ENCODE measurements around the gene TDRD10.

- TF ChIP-seq CTCF (conservative IDR thresholded peaks at IDR 0.05; ENCODE audit: low read depth, low read length) (no peak), EZH2 (IDR thresholded peaks at IDR 0.05; ENCODE audit: borderline replicate concordance, low read depth, low read length, poor library complexity, severe bottlenecking) (no peak)
Measured at GRCh38 chr1:154514066-154514553, 12.1 kb downstream of the TDRD10 start.

All from A673 (cell line).